Memory B cell (primary cell): Measurements from ENCODE around the gene ASNS.
"Not testable (repeated sequence)": the region's sequence is repeated elsewhere in the genome, so short reads cannot be mapped to it uniquely, and the experiment has no call there.

Experiments
- ATAC-seq: fragments of 150-1000 bp; cut with Tn5 transposase; 2 replicates; pipeline ENCODE4 v1.10.0; 2021; ENCODE audit warnings: low read depth, mild to moderate bottlenecking, moderate library complexity
- DNase-seq, 2 donors: peaks; one replicate each; pipeline ENCODE4 v3.0.0; 2022; ENCODE audit warnings: low spot score in 2 of 2
- H3K27ac Mint-ChIP-seq: one replicate; pipeline ENCODE4 v1.8.0; 2022; ENCODE audit warnings: mild to moderate bottlenecking, moderate library complexity, mixed read lengths
- H3K27me3 Mint-ChIP-seq: one replicate; pipeline ENCODE4 v1.8.0; 2022; ENCODE audit warnings: mixed read lengths
- H3K36me3 Mint-ChIP-seq: one replicate; pipeline ENCODE4 v1.8.0; 2022; ENCODE audit warnings: mild to moderate bottlenecking, mixed read lengths
- H3K4me1 Mint-ChIP-seq: one replicate; pipeline ENCODE4 v1.8.0; 2022; ENCODE audit warnings: mixed read lengths
- H3K4me3 Mint-ChIP-seq: one replicate; pipeline ENCODE4 v1.8.0; 2022; ENCODE audit warnings: mild to moderate bottlenecking, moderate library complexity, mixed read lengths
- H3K9me3 Mint-ChIP-seq: one replicate; pipeline ENCODE4 v1.8.0; 2022; ENCODE audit warnings: mixed read lengths

Gene ASNS

DNA sequence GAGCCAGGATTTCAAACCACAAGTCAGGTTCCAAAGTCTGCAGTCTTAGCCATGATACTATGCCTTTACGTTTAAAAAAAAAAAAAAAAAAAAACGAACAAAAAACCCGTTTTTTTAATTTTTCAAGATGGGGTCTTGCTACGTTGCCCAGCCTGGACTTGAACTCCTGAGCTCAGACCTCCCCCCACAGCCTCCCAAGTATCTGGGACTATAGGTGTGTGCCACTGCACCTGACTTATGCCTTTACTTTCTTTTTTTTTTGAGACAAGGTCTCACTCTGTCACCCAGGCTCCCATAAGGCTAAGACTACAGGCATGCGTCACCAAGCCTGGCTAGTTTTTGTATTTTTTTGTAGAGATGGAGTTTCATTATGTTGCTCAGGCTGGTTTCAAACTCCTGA, 14.7 kb downstream of the ASNS start:
- H3K27me3 Mint-ChIP-seq, result no peaks in the 10 kb centered on the region
- H3K9me3 Mint-ChIP-seq, result no peaks in the 10 kb centered on the region
- no peak overlapping the region for H3K4me3 Mint-ChIP-seq
- no peak overlapping the region for H3K27ac Mint-ChIP-seq
- no peak for ATAC-seq
- H3K4me1 Mint-ChIP-seq, result no peaks in the 10 kb centered on the region
- no peak for DNase-seq
- peaks cover 32% of the 10 kb centered on the region for H3K36me3 Mint-ChIP-seq

DNA sequence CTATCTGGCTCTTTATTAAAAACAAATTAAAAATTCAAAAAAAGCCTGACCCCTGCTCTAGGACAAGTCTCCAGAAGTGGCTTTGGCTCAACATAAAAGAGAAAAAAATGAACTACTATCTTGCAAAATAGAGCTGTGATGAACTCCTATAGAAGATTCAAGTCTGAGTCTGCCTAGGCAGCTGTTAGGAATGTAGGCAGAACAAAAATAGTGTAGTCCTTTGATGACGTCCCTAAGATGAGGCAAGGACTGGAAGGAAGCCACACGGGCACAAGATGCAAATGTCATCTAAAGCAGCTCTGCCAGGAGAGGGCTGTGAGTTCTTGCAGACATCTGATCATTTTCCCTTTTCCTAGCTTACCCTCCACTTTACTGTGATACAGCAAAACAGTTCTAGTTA, 20.5 kb downstream of the ASNS start:
- no peak for DNase-seq
- H3K9me3 Mint-ChIP-seq, result no peaks in the 10 kb centered on the region
- H3K4me3 Mint-ChIP-seq, result no peak overlapping the region
- peaks cover 31% of the 10 kb centered on the region for H3K36me3 Mint-ChIP-seq
- H3K27ac Mint-ChIP-seq, result no peak overlapping the region
- no peak for ATAC-seq
- no peaks in the 10 kb centered on the region for H3K27me3 Mint-ChIP-seq
- no peaks in the 10 kb centered on the region for H3K4me1 Mint-ChIP-seq

DNA sequence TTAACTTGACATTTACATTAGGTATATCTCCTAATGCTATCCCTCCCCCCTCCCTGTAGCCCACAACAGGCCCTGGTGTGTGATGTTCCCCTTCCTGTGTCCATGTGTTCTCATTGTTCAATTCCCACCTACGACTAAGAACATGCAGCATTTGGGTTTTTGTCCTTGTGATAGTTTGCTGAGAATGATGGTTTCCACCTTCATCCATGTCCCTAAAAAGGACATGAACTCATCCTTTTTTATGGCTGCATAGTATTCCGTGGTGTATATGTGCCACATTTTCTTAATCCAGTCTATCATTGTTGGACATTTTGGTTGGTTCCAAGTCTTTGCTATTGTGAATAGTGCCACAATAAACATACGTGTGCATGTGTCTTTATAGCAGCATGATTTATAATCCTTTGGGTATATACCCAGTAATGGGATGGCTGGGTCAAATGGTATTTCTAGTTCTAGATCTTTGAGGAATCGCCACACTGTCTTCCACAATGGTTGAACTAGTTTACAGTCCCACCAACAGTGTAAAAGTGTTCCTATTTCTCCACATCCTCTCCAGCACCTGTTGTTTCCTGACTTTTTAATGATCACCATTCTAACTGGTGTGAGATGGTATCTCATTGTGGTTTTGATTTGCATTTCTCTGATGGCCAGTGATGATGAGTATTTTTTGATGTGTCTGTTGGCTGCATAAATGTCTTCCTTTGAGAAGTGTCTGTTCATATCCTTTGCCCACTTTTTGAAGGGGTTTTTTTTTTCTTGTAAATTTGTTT, 21.8 kb downstream of the ASNS start:
- H3K27ac Mint-ChIP-seq, ATAC-seq, H3K9me3 Mint-ChIP-seq, H3K4me3 Mint-ChIP-seq, H3K4me1 Mint-ChIP-seq, DNase-seq, H3K27me3 Mint-ChIP-seq: not testable (repeated sequence)
- H3K36me3 Mint-ChIP-seq, result peaks cover 26% of the 10 kb centered on the region

DNA sequence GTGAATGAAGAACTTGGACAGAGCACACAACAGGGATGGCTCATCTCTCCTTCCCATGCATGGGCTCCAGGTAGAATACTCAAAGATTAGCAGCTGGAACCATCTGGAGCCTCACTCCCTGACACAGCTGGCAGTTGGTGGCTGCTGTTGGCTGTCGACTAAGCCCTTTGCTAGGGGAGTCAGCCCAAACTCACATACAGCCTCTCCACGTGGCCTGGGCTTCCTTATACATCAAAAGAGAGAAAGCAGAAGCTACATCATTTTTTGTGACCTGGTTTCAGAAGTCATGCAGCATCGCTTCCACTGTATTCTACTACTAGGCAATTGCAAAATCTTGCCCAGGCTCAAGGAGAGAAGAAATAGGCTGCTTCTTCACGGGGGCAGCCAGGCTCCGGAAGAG, 24.4 kb downstream of the ASNS start:
- Mint-ChIP-seq H3K27me3 (no peaks in the 10 kb centered on the region), H3K9me3 (no peaks in the 10 kb centered on the region), H3K4me1 (no peaks in the 10 kb centered on the region), H3K36me3 (peaks cover 16% of the 10 kb centered on the region), H3K4me3 (no peak overlapping the region), H3K27ac (no peak overlapping the region)
- DNase-seq, result no peak
- ATAC-seq, result no peak

DNA sequence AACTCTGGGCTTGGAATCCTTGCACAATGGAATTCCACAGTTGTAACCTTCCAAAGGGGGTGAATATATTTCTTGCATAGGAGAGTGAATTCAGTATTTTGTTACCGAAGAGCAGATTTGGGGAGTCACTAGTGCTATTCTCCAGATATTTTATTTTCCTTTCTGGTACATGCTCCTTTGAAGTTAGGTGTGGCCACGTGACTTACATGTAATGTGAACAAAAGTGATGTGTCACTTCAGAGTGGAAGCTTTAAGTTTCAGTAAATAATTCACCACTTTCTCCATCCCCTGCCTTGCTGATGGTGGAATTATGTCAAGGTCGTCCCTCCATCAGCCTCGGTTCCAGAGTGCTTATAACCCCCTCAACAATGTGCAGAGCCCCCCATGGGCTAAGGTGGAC, 25.3 kb downstream of the ASNS start:
- Mint-ChIP-seq H3K4me3 (no peak overlapping the region), H3K27me3 (no peaks in the 10 kb centered on the region), H3K9me3 (no peaks in the 10 kb centered on the region), H3K27ac (no peak overlapping the region), H3K4me1 (no peaks in the 10 kb centered on the region), H3K36me3 (peaks cover 9% of the 10 kb centered on the region)
- ATAC-seq (no peak), DNase-seq (no peak)

DNA sequence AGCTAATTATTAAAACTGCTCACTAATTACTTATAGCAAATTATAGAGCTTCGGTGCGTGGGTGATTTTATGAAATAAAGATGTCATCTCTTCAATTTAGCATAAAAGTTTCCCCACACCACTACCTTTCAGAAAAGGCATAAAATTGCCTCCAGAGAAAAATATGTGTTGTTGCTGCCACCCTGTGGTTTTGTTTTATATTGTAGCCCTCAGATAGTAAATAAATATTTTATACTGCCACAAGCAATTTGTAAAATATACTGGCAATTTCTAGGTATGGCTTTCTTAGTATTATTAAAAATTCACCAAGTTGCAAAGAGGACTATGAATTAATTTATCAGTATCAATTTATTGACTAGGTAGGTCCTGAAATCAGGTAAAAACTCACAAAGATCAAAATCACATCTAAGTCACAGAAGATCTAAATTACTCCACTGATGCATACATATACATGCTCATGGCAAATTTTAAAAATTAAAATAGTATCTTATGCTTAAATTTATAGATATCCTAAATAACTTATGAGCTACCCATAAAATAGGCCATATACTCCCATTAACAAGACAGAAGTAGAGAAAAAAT, 26.5 kb downstream of the ASNS start:
- no peak for DNase-seq
- Mint-ChIP-seq H3K9me3 (no peaks in the 10 kb centered on the region), H3K4me3 (no peak overlapping the region), H3K4me1 (no peaks in the 10 kb centered on the region), H3K36me3 (peaks cover 3% of the 10 kb centered on the region), H3K27ac (no peak overlapping the region), H3K27me3 (peaks cover 2% of the 10 kb centered on the region)
- ATAC-seq, result no peak

DNA sequence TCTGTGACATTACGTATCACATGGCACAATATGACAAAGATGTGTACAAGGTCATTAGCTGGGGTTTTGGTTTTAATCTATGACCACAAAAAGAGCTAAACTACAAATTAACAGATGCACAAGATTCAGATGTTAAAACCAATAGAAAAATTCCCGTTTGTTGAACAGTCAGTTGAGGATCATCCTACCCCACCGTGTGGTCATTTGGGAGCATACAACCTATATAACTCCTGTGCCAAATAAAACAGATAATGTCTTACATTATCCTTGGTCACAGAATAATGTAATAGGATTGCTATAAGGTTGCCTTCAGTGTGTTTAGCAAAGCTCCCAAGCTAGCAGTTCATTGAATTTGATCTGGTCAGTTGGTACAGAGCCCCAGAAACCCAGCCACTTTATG, 28.2 kb downstream of the ASNS start:
- Mint-ChIP-seq H3K36me3 (no peaks in the 10 kb centered on the region), H3K4me1 (no peaks in the 10 kb centered on the region), H3K27ac (no peak overlapping the region), H3K4me3 (no peak overlapping the region), H3K9me3 (no peaks in the 10 kb centered on the region), H3K27me3 (peaks cover 5% of the 10 kb centered on the region)
- ATAC-seq, result no peak
- no peak for DNase-seq

DNA sequence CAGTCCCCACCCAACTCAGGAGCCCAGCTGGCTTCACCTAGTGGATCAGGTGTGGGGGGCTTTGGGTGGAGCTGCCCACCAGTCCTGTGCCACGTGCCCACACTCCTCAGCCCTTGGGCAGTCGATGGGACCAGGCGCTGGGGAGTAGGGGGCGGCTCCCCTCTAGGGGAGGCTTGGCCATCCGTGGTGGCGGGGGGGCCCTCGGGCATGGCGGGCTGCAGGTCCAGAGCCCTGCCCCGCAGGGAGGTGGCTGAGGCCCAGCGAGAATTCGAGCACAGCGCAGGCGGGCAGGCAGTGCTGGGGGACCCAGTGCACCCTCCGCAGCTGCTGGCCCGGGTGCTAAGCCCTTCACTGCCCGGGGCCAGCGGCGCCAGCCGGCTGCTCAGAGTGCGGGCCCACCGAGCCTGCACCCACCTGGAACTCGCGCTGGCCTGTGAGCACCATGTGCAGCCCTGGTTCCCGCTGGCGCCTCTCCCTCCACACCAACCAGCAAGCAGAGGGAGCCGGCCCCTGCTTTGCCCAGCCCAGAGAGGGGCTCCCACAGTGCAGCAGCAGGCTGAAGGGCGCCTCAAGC, 29.3 kb downstream of the ASNS start:
- ATAC-seq, result no peak

DNA sequence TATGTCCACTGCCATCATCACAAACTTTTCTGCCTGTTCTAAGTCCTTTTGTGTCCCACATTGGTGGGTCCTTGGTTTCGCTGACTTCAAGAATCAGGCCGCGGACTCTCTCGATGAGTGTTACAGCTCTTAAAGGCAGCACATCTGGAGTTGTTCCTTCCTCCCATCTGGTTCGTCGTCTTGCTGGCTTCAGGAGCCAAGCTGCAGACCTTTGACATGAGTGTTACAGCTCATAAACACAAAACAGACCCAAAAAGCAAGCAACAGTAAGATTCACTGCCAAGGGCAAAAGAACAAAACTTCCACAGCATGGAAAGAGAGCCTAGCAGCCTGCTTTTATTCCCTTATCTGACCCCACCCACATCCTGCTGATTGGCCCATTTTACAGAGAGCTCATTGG, 30.2 kb downstream of the ASNS start:
- H3K27ac Mint-ChIP-seq, result no peak overlapping the region
- no peak for DNase-seq
- no peaks in the 10 kb centered on the region for H3K9me3 Mint-ChIP-seq
- no peaks in the 10 kb centered on the region for H3K36me3 Mint-ChIP-seq
- H3K4me3 Mint-ChIP-seq, result no peak overlapping the region
- no peaks in the 10 kb centered on the region for H3K4me1 Mint-ChIP-seq
- peaks cover 10% of the 10 kb centered on the region for H3K27me3 Mint-ChIP-seq
- ATAC-seq, result no peak

More for the DNA sequence above, 29.3 kb downstream of the ASNS start:
- Mint-ChIP-seq H3K27ac (no peak overlapping the region), H3K27me3 (peaks cover 9% of the 10 kb centered on the region), H3K36me3 (no peaks in the 10 kb centered on the region), H3K4me3 (no peak overlapping the region), H3K4me1 (no peaks in the 10 kb centered on the region), H3K9me3 (no peaks in the 10 kb centered on the region)
- no peak for DNase-seq

DNA sequence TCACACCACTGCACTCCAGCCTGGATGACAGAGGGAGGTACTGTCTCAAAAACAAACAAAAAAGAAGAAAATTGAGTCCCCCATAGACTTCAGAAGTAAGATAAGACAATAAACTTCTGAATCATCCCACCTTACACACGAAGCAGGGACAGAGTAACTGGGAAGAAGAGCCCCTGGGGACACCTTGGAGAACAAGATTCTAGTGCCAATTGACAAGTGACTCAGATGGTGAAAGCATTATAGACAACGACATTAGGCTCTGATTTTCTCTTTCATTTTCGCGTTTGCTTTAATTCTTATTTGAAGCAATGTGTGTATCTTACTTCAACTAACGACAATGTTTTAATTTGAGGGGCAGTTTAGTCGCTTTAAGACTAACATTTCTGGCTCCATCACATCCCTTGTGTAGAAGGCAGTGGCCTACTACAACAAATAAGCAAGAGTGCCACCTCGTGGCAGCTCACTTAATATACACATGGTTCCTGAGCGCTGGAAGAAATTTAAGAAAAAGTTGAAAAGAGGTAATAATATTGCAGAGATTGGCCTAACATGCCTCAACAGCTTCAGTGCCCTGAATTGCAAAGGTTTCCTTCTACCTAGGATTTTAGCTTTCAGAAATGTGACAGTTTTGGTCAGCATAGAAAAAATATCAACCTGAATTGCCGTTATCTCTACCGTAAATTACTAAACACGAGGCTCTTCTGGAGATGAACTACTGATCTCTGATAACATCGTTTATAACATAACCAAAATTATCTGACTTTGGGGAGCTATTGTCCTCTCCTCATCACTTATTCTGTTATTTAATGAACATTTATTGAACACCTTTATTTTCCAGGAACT, 36.7 kb downstream of the ASNS start:
- ATAC-seq, result peak; percentile 69
- Mint-ChIP-seq H3K27me3 (peaks cover 18% of the 10 kb centered on the region), H3K9me3 (no peaks in the 10 kb centered on the region), H3K4me3 (peak overlapping the region; percentile 4), H3K27ac (no peak overlapping the region), H3K4me1 (peaks cover 2% of the 10 kb centered on the region), H3K36me3 (no peaks in the 10 kb centered on the region)
- DNase-seq, result peak; percentile 38 to 53

DNA sequence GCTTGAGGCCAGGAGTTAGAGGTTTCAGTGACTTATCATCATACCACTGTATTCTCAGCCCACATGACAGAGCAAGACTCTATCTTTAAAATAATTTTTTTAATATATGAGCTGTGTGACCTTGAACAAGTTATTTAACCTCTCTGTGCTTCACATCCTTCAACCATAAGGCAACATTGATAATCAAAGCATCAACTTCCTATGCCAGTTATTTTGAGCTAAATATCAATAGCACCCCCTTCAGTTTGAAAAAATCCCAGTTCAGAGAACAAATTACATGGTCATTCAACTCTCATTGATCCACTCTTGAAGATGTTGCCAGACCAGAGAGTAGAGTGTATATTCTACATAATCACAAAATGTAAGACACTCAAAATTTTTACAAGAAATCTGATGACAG, 53.0 kb downstream of the ASNS start:
- ATAC-seq (no peak), DNase-seq (no peak)
- H3K4me1 Mint-ChIP-seq, result no peaks in the 10 kb centered on the region
- no peak overlapping the region for H3K4me3 Mint-ChIP-seq
- H3K27ac Mint-ChIP-seq, result no peak overlapping the region
- no peaks in the 10 kb centered on the region for H3K36me3 Mint-ChIP-seq
- H3K27me3 Mint-ChIP-seq, result no peaks in the 10 kb centered on the region
- peaks cover 1% of the 10 kb centered on the region for H3K9me3 Mint-ChIP-seq

DNA sequence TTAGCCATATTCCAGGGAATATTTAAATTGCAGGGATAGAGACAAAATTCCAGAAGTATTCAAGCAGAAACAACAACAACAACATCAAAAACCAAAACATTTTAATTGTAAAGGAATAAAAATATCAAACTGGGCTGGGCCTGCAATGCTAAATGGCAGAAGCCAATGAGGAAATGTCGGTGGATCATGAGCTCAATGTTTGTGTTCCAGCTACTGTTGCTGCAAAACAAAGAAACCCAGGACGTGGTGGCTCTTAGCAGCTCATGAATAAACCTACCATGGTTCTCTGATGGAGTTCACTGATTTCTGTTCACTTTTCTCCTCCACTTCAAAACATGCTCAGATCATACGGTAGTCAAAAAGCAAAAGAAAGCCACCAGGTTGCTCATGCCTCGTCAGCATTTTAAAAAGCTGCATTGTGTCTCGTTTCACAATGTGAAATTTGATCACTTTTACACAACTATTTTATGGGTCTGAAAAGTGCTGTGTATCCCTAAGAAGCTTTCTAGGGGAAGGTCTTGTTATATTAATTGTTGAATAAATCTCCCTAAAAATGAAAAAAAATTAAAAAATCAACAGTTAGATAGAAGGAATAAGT, 54.0 kb downstream of the ASNS start:
- ATAC-seq (no peak), DNase-seq (no peak)
- H3K4me1 Mint-ChIP-seq, result no peaks in the 10 kb centered on the region
- H3K9me3 Mint-ChIP-seq, result peaks cover 1% of the 10 kb centered on the region
- no peak overlapping the region for H3K27ac Mint-ChIP-seq
- no peaks in the 10 kb centered on the region for H3K36me3 Mint-ChIP-seq
- no peaks in the 10 kb centered on the region for H3K27me3 Mint-ChIP-seq
- no peak overlapping the region for H3K4me3 Mint-ChIP-seq
